ENCODE measurements around the gene CALM1. TPM values are rescaled to one million over a fixed set of nuclear protein-coding genes. Genes with fewer than 3 reads are reported as not detected.

Gene CALM1
- total and polyA plus RNA-seq, 7 donors, result 460 to 1,593 (median 659) TPM

DNA sequence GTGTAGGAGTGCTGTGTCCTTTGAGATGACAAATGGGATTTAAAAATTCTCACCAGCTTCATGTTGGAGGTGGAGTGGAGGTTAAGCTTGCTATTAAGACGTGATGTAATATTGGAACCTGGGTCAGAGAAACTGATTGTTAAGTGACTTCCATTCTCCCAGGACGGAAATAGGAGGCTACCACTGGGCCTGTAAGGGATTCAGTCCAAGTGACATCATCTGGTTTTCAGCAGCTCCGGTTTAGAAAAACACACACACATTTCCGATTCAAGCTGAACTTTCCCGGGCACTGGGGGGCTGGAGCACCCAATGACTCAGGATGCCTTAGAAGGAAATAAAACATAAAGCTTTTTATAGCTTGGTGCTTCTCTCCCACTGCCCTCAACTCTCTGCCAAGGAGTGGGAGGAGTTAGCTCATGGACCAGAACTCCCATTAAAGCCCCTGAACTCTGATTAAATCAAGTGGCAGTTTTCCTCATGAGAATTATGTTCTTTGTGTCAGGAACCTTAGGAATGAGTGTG, 12.4 kb downstream of the CALM1 start:
- 6 to 17% (median 10%) methylated on average over 5 of the region's 5 CpGs for WGBS, 3 donors
- Histone ChIP-seq H3K27ac (peak overlapping the region; percentile 92), H3K4me1 (peaks cover 31% of the 10 kb centered on the region), H3K4me3 (no peak overlapping the region), H3K27me3 (ENCODE audit: insufficient read depth in 3 of 3, low read length in 2 of 3) (no peaks in the 10 kb centered on the region), H3K36me3 (ENCODE audit: insufficient read depth in 1 of 2, low read depth in 1 of 2) (peaks cover 2 to 21% of the 10 kb centered on the region in 2 donors), H3K9me3 (no peaks in the 10 kb centered on the region)
- DNase-seq (peak; percentile 38 to 61), ATAC-seq (peak; percentile 32 to 62 (median 52))
- TF ChIP-seq, protein P1, sequence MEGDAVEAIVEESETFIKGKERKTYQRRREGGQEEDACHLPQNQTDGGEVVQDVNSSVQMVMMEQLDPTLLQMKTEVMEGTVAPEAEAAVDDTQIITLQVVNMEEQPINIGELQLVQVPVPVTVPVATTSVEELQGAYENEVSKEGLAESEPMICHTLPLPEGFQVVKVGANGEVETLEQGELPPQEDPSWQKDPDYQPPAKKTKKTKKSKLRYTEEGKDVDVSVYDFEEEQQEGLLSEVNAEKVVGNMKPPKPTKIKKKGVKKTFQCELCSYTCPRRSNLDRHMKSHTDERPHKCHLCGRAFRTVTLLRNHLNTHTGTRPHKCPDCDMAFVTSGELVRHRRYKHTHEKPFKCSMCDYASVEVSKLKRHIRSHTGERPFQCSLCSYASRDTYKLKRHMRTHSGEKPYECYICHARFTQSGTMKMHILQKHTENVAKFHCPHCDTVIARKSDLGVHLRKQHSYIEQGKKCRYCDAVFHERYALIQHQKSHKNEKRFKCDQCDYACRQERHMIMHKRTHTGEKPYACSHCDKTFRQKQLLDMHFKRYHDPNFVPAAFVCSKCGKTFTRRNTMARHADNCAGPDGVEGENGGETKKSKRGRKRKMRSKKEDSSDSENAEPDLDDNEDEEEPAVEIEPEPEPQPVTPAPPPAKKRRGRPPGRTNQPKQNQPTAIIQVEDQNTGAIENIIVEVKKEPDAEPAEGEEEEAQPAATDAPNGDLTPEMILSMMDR (IDR thresholded peaks at IDR 0.05), result no peak
- intact Hi-C loops (cut with DNase I), result loop anchor here in 1 of 2 donors (5.0 kb wide), 1 partner anchor 163 kb away; no protein-coding TSS in a partner anchor

DNA sequence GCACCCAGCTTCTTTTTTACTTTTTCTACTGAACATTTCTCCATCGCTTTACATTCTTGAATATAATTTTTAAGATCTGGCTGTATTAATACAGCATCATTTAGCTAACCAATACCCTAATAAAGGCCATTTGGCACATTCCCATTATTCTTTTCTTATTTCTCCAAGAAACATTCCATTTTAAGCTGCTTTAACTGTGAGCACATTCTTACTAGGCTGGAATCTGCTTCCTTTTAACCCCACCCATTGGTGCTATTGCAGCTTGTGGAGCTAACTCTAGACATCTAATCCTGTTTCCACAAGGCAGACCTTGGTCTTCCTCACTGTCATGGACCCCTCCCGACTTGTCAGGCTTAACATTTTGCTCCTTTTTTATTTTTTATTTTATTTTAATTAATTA, 15.2 kb downstream of the CALM1 start:
- H3K4me3 ChIP-seq, result no peak overlapping the region

DNA sequence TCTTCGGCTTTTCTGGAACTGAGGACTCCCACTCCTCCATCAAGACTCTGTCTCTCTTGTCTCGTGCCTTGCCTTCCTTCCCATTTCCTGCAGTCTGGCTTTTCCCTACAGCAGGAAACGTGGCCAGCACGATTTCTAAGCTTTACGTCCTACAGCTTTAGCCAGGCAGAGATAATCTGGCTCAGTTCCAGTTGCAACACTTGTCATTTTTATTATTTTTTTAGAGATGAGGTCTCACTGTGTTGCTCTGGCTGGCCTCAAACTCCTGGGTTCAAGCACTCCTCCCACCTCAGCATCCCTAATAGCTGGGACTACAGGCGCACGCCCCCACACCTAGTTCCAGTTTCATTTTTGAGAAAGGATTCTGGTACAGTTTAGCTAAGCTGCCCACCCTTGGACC, 19.9 kb downstream of the CALM1 start:
- no peak for DNase-seq
- Histone ChIP-seq H3K27me3 (ENCODE audit: insufficient read depth in 3 of 3, low read length in 2 of 3) (no peaks in the 10 kb centered on the region), H3K4me1 (peaks cover 3% of the 10 kb centered on the region), H3K36me3 (ENCODE audit: insufficient read depth in 1 of 2, low read depth in 1 of 2) (no peaks in the 10 kb centered on the region), H3K27ac (no peak overlapping the region), H3K9me3 (no peaks in the 10 kb centered on the region), H3K4me3 (no peak overlapping the region)
- intact Hi-C loops (cut with DNase I), result no loop called here
- no peak for ATAC-seq
- 38 to 39% (median 38%) methylated on average over 7 of the region's 7 CpGs for WGBS, 3 donors
- TF ChIP-seq, protein P1 (IDR thresholded peaks at IDR 0.05), result no peak

More for the DNA sequence above, 15.2 kb downstream of the CALM1 start:
- ATAC-seq, result no peak
- no peak overlapping the region for H3K27ac ChIP-seq
- intact Hi-C loops (cut with DNase I), result no loop called here
- WGBS, 3 donors, result 88 to 92% (median 91%) methylated on average over 2 of the region's 2 CpGs
- no peak for DNase-seq
- H3K9me3 ChIP-seq, result no peaks in the 10 kb centered on the region
- H3K36me3 ChIP-seq (ENCODE audit: insufficient read depth in 1 of 2, low read depth in 1 of 2), result no peaks in the 10 kb centered on the region
- H3K27me3 ChIP-seq (ENCODE audit: insufficient read depth in 3 of 3, low read length in 2 of 3), result no peaks in the 10 kb centered on the region
- peaks cover 10% of the 10 kb centered on the region for H3K4me1 ChIP-seq
- TF ChIP-seq, protein P1 (IDR thresholded peaks at IDR 0.05), result no peak

DNA sequence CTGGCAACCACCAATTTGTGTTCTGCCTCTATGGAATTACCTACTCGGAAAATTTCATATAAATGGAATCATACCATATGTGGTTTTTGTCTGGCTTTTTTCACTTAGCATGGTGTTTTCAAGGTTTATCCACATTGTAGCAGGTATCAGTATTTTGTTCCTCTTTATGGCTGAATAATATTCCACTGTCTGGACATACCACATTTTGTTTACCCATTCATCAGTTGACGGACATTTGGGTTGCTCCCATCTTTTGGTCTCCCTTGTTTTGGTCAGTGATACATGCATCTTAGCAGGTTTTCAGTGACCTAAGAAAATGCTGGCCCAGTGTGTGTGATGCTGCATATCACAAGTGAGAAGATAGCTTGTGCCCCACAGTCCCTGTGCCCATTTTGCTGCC, 21.2 kb downstream of the CALM1 start:
- DNase-seq (no peak), ATAC-seq (no peak)
- peaks cover 3% of the 10 kb centered on the region for H3K4me1 ChIP-seq
- intact Hi-C loops (cut with DNase I), result no loop called here
- TF ChIP-seq, protein P1 (IDR thresholded peaks at IDR 0.05), result no peak
- no peaks in the 10 kb centered on the region for H3K36me3 ChIP-seq (ENCODE audit: insufficient read depth in 1 of 2, low read depth in 1 of 2)
- WGBS, 3 donors, result 96 to 100% (median 98%) methylated on average over 2 of the region's 2 CpGs
- H3K9me3 ChIP-seq, result no peaks in the 10 kb centered on the region
- H3K27ac ChIP-seq, result no peak overlapping the region
- H3K4me3 ChIP-seq, result no peak overlapping the region
- no peaks in the 10 kb centered on the region for H3K27me3 ChIP-seq (ENCODE audit: insufficient read depth in 3 of 3, low read length in 2 of 3)

DNA sequence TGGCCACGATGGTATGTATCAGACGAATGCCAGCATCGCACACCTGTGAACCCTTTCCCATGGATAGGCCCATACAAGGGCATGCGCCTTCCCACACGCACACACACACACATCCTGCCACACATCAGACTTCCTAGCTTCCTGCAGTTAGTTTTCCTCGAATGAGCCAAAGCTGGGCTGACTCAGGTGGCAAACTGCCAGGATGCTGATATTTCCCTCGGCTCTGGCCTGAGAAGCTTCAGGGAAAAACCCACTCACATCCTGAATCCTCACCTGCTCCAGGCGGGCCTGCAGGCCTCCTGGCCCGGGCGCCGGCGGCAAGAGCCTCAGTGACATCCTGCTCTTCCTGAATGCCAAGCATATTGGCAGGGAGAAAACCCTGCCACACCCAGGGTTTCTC, 22.4 kb downstream of the CALM1 start:
- H3K4me1 ChIP-seq, result peaks cover 3% of the 10 kb centered on the region
- H3K9me3 ChIP-seq, result no peaks in the 10 kb centered on the region
- DNase-seq, result peak; percentile 78 to 82
- no peak overlapping the region for H3K27ac ChIP-seq
- peak; percentile 46 to 76 (median 67) for ATAC-seq
- H3K4me3 ChIP-seq, result no peak overlapping the region
- intact Hi-C loops (cut with DNase I), result no loop called here
- no peaks in the 10 kb centered on the region for H3K27me3 ChIP-seq (ENCODE audit: insufficient read depth in 3 of 3, low read length in 2 of 3)
- WGBS, 3 donors, result 41 to 45% (median 42%) methylated on average over 12 of the region's 12 CpGs
- TF ChIP-seq, protein P1 (IDR thresholded peaks at IDR 0.05), result no peak
- no peaks in the 10 kb centered on the region for H3K36me3 ChIP-seq (ENCODE audit: insufficient read depth in 1 of 2, low read depth in 1 of 2)

All from psoas muscle (tissue), 8 donors.